LNCaP clone FGC (cell line): ENCODE measurements around the gene GUF1.

ENCODE experiments used
- DNase-seq: peaks from one replicate; pipeline ENCODE4 v3.0.0-alpha.2; 2011; ENCODE audit warnings: low read depth
- H3K4me3 ChIP-seq: 2 replicates; pipeline ENCODE4 v1.5.1; 2011; ENCODE audit warnings: mild to moderate bottlenecking, low read depth, low read length, control low read depth
- CTCF ChIP-seq: IDR thresholded peaks from 2 replicates; pipeline ENCODE4 v1.5.1; 2012; ENCODE audit warnings: mild to moderate bottlenecking; ENCODE audit not compliant: control insufficient read depth, insufficient read depth; ENCODE audit errors: extremely low read depth

Gene GUF1

GRCh38 chr4:44678094-44679041 is at the start of gene GUF1:
Gene GUF1 (plus strand): TSS chr4:44678420. CDS start chr4:44678623, 203 bp downstream.
- peak within 1 kb of the TSS; percentile 82 for H3K4me3 ChIP-seq
- TF ChIP-seq CTCF: no peak
- DNase-seq: peak; percentile 71

GRCh38 chr4:44629280-44629866 is 48.8 kb upstream of the GUF1 start:
- DNase-seq: peak; percentile 17
- H3K4me3 ChIP-seq: no peak overlapping the region
- TF ChIP-seq CTCF: peak; percentile 63

- DNase-seq: no peak
- TF ChIP-seq CTCF: peak; percentile 37
These were observed 46.1 kb upstream of the GUF1 start for GRCh38 chr4:44632089-44632488.

GRCh38 chr4:44632733-44633132 is 45.5 kb upstream of the GUF1 start:
- DNase-seq: no peak
- TF ChIP-seq CTCF: no peak
- no peak overlapping the region for H3K4me3 ChIP-seq

More at GRCh38 chr4:44632089-44632488, 46.1 kb upstream of the GUF1 start:
- H3K4me3 ChIP-seq: no peak overlapping the region

- no peak overlapping the region for H3K4me3 ChIP-seq
- no peak for DNase-seq
- no peak for TF ChIP-seq CTCF
These were observed 40.1 kb upstream of the GUF1 start for GRCh38 chr4:44638091-44638490.

GRCh38 chr4:44646151-44646550 is 32.1 kb upstream of the GUF1 start:
- DNase-seq: no peak
- no peak for TF ChIP-seq CTCF
- no peak overlapping the region for H3K4me3 ChIP-seq
